HepG2 (cell line): ENCODE measurements around the gene CYP2W1. TPM values are rescaled to one million over a fixed set of nuclear protein-coding genes. Genes with fewer than 3 reads are reported as not detected.

Experiments
- CTCF ChIP-seq: sonication (generic); formaldehyde crosslinking; IDR thresholded peaks from 2 replicates; pipeline ENCODE4 v1.5.0; 2020; ENCODE audit warnings: mild to moderate bottlenecking, missing genetic modification reagents, moderate library complexity
- ELF1 ChIP-seq: sonication (generic); formaldehyde crosslinking; IDR thresholded peaks from 2 replicates; pipeline ENCODE4 v1.4.0; 2020; ENCODE audit warnings: missing genetic modification reagents
- GTF2F1 ChIP-seq: fragments of 150-350 bp; IDR thresholded peaks from 2 replicates; pipeline ENCODE4 v1.6.1; 2014; ENCODE audit warnings: low read length
- HMG20B ChIP-seq: conservative IDR thresholded peaks from 2 replicates; pipeline ENCODE4 v1.6.1; 2016; ENCODE audit warnings: missing genetic modification reagents, missing compliant biosample characterization
- KDM5A ChIP-seq: fragments of 200-600 bp; sonication (generic); IDR thresholded peaks from 2 replicates; pipeline ENCODE4 v1.7.0; 2018; ENCODE audit warnings: antibody characterized with exemption, mild to moderate bottlenecking, low read length, borderline replicate concordance
- MAF1 ChIP-seq: sonication (generic); formaldehyde crosslinking; IDR thresholded peaks from 2 replicates; pipeline ENCODE4 v1.5.0; 2020; ENCODE audit warnings: missing genetic modification reagents, borderline replicate concordance
- PRDM4 ChIP-seq: sonication (generic); formaldehyde crosslinking; IDR thresholded peaks from 2 replicates; pipeline ENCODE4 v1.9.0; 2021; ENCODE audit warnings: missing genetic modification reagents, borderline replicate concordance
- RBFOX2 ChIP-seq: fragments of 200-400 bp; formaldehyde crosslinking; IDR thresholded peaks from 2 replicates; pipeline ENCODE4 v1.6.1; 2017; ENCODE audit warnings: low read depth, mild to moderate bottlenecking, low read length
- REL ChIP-seq: sonication (generic); formaldehyde crosslinking; conservative IDR thresholded peaks from 2 replicates; pipeline ENCODE4 v1.8.0; 2022; ENCODE audit warnings: mild to moderate bottlenecking, missing genetic modification reagents, moderate library complexity
- RELA ChIP-seq: sonication (generic); formaldehyde crosslinking; IDR thresholded peaks from 2 replicates; pipeline ENCODE4 v1.4.0; 2020; ENCODE audit warnings: missing genetic modification reagents
- RFXANK ChIP-seq: IDR thresholded peaks from 2 replicates; pipeline ENCODE4 v1.6.1; 2016
- SIN3A ChIP-seq: IDR thresholded peaks from 2 replicates; pipeline ENCODE4 v1.6.1; 2011; ENCODE audit warnings: low read depth, mild to moderate bottlenecking, control low read depth, low read length, borderline replicate concordance
- ZBTB7A ChIP-seq: sonication (generic); formaldehyde crosslinking; IDR thresholded peaks from 2 replicates; pipeline ENCODE4 v1.8.0; 2022; ENCODE audit warnings: mild to moderate bottlenecking, missing genetic modification reagents
- ZC3H13 ChIP-seq: sonication (generic); formaldehyde crosslinking; IDR thresholded peaks from 2 replicates; pipeline ENCODE4 v1.8.1; 2023; ENCODE audit warnings: mild to moderate bottlenecking, missing genetic modification reagents, moderate library complexity
- ZFX ChIP-seq: sonication (generic); formaldehyde crosslinking; IDR thresholded peaks from 2 replicates; pipeline ENCODE4 v1.4.0; 2020; ENCODE audit warnings: mild to moderate bottlenecking, low read depth, missing genetic modification reagents, moderate library complexity
- ZHX1 ChIP-seq: sonication (generic); formaldehyde crosslinking; IDR thresholded peaks from 2 replicates; pipeline ENCODE4 v1.8.1; 2022; ENCODE audit warnings: low read depth, mild to moderate bottlenecking, missing genetic modification reagents
- ZKSCAN8 ChIP-seq: IDR thresholded peaks from 2 replicates; pipeline ENCODE4 v1.6.1; 2016; ENCODE audit warnings: borderline replicate concordance, missing genetic modification reagents, missing compliant biosample characterization
- ZNF18 ChIP-seq: sonication (generic); formaldehyde crosslinking; IDR thresholded peaks from 2 replicates; pipeline ENCODE4 v1.8.0; 2022; ENCODE audit warnings: mild to moderate bottlenecking, missing genetic modification reagents; ENCODE audit not compliant: insufficient replicate concordance
- ZNF224 ChIP-seq: sonication (generic); formaldehyde crosslinking; IDR thresholded peaks from 2 replicates; pipeline ENCODE4 v1.5.0; 2020; ENCODE audit warnings: mild to moderate bottlenecking, missing genetic modification reagents
- ZNF446 ChIP-seq: sonication (generic); formaldehyde crosslinking; IDR thresholded peaks from 2 replicates; pipeline ENCODE4 v1.5.0; 2020; ENCODE audit warnings: mild to moderate bottlenecking, missing genetic modification reagents
- ZNF552 ChIP-seq: sonication (generic); formaldehyde crosslinking; IDR thresholded peaks from 2 replicates; pipeline ENCODE4 v1.9.0; 2022; ENCODE audit warnings: missing genetic modification reagents, mild to moderate bottlenecking, borderline replicate concordance
- ZNF572 ChIP-seq: sonication (generic); formaldehyde crosslinking; IDR thresholded peaks from 2 replicates; pipeline ENCODE4 v1.5.1; 2020; ENCODE audit warnings: mild to moderate bottlenecking, missing genetic modification reagents
- polyA plus RNA-seq, 8 experiments: library from polyadenylated mRNA; depleted of rRNA in 3 of 8; stranded (reverse) in 7 of 8; unstranded in 1 of 8; fragments of >200 nt; fragmentation: Illumina TruSeq in 4 of 8; extraction: Trizol in 4 of 8; gene quantifications; 2 replicates each; pipeline versions ENCODE4 v1.2.1 to v1.2.3, GENCODE V29; 2011 to 2016; ENCODE audit warnings: low read depth in 4 of 8, missing spikeins in 1 of 8, mixed read lengths in 1 of 8; ENCODE audit not compliant: insufficient read depth in 1 of 8
- total RNA-seq, 5 experiments: library from RNA; depleted of rRNA; stranded (reverse); fragments of >200 nt; fragmentation: Illumina TruSeq; extraction: Trizol; gene quantifications; 2 replicates each; pipeline ENCODE4 v1.2.3, GENCODE V29; 2016; ENCODE audit warnings: low read depth in 1 of 5

CYP2W1 gene
- total and polyA plus RNA-seq, 2 of the 13 experiments (the other 11 are each of a cell fraction or from before 2014, with no cell fraction given), result 19.5 to 31.7 TPM

- TF ChIP-seq SIN3A (no peak), ELF1 (CRISPR knock-in tag) (peak; percentile 53), PRDM4 (CRISPR knock-in tag) (no peak), RBFOX2 (peak; percentile 94), ZBTB7A (CRISPR knock-in tag) (peak; percentile 81), RELA (no peak), ZNF552 (CRISPR knock-in tag) (peak; percentile 36; the same call in 1 of the 2 replicates), GTF2F1 (no peak), ZFX (CRISPR knock-in tag) (peak; percentile 86), ZKSCAN8 (CRISPR knock-in tag) (no peak), MAF1 (CRISPR knock-in tag) (no peak), ZNF224 (CRISPR knock-in tag) (no peak), ZNF18 (CRISPR knock-in tag) (no peak), CTCF (CRISPR knock-in tag) (peak; percentile 38; the same call in 1 of the 2 replicates), HMG20B (CRISPR knock-in tag) (no peak), REL (CRISPR knock-in tag) (no peak; the same call in 1 of the 2 replicates), KDM5A (no peak), RFXANK (no peak), ZNF446 (CRISPR knock-in tag) (no peak), ZNF572 (CRISPR knock-in tag) (no peak), ZC3H13 (peak; percentile 80; the same call in 1 of the 2 replicates), ZHX1 (CRISPR knock-in tag) (0 out of 2 replicates have a peak, but pooled peaks have one; percentile 67)
These were observed at the start of gene CYP2W1 (continued) for GRCh38 chr7:983004-983615.
